ENCODE data around the gene C5AR2. TPM values are rescaled to one million over a fixed set of nuclear protein-coding genes. Genes with fewer than 3 reads are reported as not detected.

Gene C5AR2
- total RNA-seq, 1 experiment from 2014 or later = not detected

GRCh38 chr19:47350630-47351029 lies 18.7 kb downstream of the C5AR2 start:
- Histone ChIP-seq H4K20me1 (ENCODE audit: control insufficient read depth, insufficient read depth, insufficient read length) (no peaks in the 10 kb centered on the region), H4K91ac (ENCODE audit: insufficient read length, low read depth, low read length) (no peak overlapping the region), H3K4me2 (ENCODE audit: insufficient read depth, insufficient read length, low read length) (no peak overlapping the region), H3K56ac (ENCODE audit: insufficient read length, low read depth, low read length) (no peak overlapping the region), H2BK20ac (ENCODE audit: low read depth, low read length, poor library complexity, severe bottlenecking) (no peak overlapping the region), H3K4ac (ENCODE audit: low read depth, low read length) (no peak overlapping the region), H3K23me2 (ENCODE audit: insufficient read length, low read depth, low read length, poor library complexity, severe bottlenecking) (peaks cover 6% of the 10 kb centered on the region), H3K14ac (ENCODE audit: insufficient read depth, low read length) (no peak overlapping the region), H3K9ac (ENCODE audit: extremely low read depth, insufficient read length, low read length) (no peak overlapping the region), H3K18ac (ENCODE audit: insufficient read length, low read depth, low read length) (no peak overlapping the region), H2AFZ (ENCODE audit: low read length) (no peak overlapping the region), H3K4me1 (ENCODE audit: insufficient read depth, low read length) (peaks cover 4% of the 10 kb centered on the region; the same call in 1 of the 2 replicates), H3K27me3 (ENCODE audit: insufficient read depth, low read length) (no peaks in the 10 kb centered on the region), H2AK5ac (ENCODE audit: insufficient read length, low read length) (no peak overlapping the region), H3K79me1 (ENCODE audit: insufficient read depth, low read depth, low read length, poor library complexity, severe bottlenecking) (peaks cover 14% of the 10 kb centered on the region), H3K79me2 (ENCODE audit: insufficient read depth, low read length) (peaks cover 9% of the 10 kb centered on the region; the same call in 1 of the 2 replicates), H4K8ac (replicated peaks; ENCODE audit: insufficient read length, low read depth, low read length) (no peak overlapping the region), H2BK120ac (ENCODE audit: low read depth, low read length, poor library complexity, severe bottlenecking) (no peak overlapping the region), H3T11ph (ENCODE audit: low read length) (no peak overlapping the region), H3K23ac (ENCODE audit: insufficient read length, low read depth, low read length) (no peak overlapping the region), H2BK12ac (ENCODE audit: insufficient read length, low read depth, low read length) (no peak overlapping the region), H2BK5ac (ENCODE audit: insufficient read length, low read length) (no peak overlapping the region), H3K27ac (ENCODE audit: insufficient read length, low read depth, low read length) (no peak overlapping the region), H4K5ac (ENCODE audit: insufficient read length, low read depth, low read length) (no peak overlapping the region), H3K9me3 (ENCODE audit: control insufficient read depth, low read depth, low read length) (no peaks in the 10 kb centered on the region), H2BK15ac (ENCODE audit: low read depth, low read length) (no peak overlapping the region)
- H3K9me3 Mint-ChIP-seq = peaks cover 3% of the 10 kb centered on the region in 2 experiments; a peak in 3 of 5 replicates
- WGBS (ENCODE audit: extremely low coverage, insufficient read length, low lambda C conversion rate) = no CpG with 5 or more reads among the region's 6 CpGs
- DNase-seq = no peak
- H3K27ac Mint-ChIP-seq = peak overlapping the region in 1 of 3 experiments; percentile 4; a peak in 3 of 7 replicates
- no peak for TF ChIP-seq CTCF (conservative IDR thresholded peaks at IDR 0.05)
- peaks cover 13% of the 10 kb centered on the region for H3K27me3 Mint-ChIP-seq (ENCODE audit: low read depth)
- H3K36me3 Mint-ChIP-seq (ENCODE audit: insufficient read depth in 1 of 3, low read depth in 3 of 3) = peaks cover 36 to 58% (median 55%) of the 10 kb centered on the region in 3 experiments
- peaks cover 26 to 31% of the 10 kb centered on the region in 2 experiments for H3K4me1 Mint-ChIP-seq
- peak overlapping the region; percentile 67 to 97 for H3K4me3 Mint-ChIP-seq

Data from H9 (cell line).